Measurements from ENCODE around the gene C13orf42. TPM values are rescaled to one million over a fixed set of nuclear protein-coding genes. Genes with fewer than 3 reads are reported as not detected.
A peak's percentile ranks its signal among the peaks of the same experiment; 100 is the strongest.

The C13orf42 gene
- total RNA-seq, 1 donor from 2014 or later, result not detected

- intact Hi-C loops (cut with DNase I), result no loop called here
- DNase-seq (ENCODE audit: low spot score), result peak; percentile 91
- ATAC-seq, result peak; percentile 91
Observed at GRCh38 chr13:51070005-51070649, 40.9 kb downstream of the C13orf42 start.

DNA sequence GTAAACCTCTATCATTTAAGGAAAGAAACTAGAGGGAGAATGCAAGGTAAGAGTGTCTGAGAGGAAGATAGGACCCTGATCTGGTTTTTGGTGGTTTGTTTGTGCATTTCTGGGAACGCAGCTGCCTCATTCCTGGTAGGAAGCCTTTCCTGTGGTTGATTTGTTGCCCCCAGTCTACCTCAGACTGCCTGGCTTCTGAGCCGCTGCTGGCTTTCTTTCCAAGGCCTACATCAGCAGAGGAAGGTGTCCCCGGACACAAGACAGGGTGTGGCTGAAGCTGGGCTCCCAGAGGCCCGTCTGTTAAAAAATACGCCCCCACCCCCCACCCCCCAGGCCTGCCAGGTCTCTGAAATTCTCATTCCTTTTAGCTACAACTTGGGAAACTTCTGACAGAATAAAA lies 42.6 kb downstream of the C13orf42 start:
- intact Hi-C loops (cut with DNase I), result no loop called here
- ATAC-seq (no peak), DNase-seq (ENCODE audit: low spot score) (no peak)

DNA sequence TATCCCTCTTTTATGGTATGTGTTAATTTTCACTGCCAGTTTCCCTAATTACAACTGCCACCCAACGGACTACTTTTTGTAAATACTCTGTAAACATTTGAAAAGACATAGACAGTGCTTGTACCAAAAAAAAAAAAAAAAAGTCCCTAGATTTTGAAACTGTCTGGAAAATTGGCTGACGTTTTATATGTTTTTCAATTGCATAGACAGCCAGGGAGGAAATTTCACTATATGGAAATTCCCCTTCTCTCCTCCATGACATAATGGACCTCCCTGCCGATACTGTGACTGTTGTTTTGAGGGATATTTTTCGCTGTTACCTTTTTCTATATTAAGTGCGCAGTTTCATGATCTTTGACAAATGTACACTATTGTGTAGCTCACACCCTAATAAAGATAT lies 43.4 kb downstream of the C13orf42 start:
- DNase-seq (ENCODE audit: low spot score), result no peak
- ATAC-seq, result no peak
- intact Hi-C loops (cut with DNase I), result no loop called here

DNA sequence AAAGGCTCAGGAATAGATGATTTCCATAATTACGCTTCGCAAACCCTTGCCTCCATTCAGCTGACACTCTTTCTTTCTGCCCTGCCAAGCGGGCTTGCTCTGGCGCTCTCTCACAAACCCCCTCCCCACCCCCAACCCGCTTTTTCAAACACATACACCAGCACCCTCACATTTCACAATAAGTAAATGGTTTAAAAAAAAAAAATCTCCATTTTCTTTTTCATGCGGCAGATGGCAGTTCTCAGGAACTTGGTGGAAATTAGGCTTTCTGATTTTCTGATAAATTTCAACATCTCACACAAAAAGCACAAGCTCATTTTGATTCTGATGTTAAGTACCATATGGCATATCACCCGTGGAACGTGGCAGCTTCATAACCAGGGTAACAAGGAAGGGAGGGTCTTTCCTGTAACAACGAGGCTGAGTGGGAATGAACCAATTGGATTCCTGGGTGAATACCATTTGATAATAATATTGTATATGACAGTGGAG lies 43.8 kb downstream of the C13orf42 start:
- DNase-seq (ENCODE audit: low spot score) (no peak), ATAC-seq (no peak)
- intact Hi-C loops (cut with DNase I), result no loop called here

GRCh38 chr13:51066091-51066831 lies 44.8 kb downstream of the C13orf42 start:
- peak; percentile 66 for ATAC-seq
- intact Hi-C loops (cut with DNase I), result no loop called here
- DNase-seq (ENCODE audit: low spot score), result no peak

DNA sequence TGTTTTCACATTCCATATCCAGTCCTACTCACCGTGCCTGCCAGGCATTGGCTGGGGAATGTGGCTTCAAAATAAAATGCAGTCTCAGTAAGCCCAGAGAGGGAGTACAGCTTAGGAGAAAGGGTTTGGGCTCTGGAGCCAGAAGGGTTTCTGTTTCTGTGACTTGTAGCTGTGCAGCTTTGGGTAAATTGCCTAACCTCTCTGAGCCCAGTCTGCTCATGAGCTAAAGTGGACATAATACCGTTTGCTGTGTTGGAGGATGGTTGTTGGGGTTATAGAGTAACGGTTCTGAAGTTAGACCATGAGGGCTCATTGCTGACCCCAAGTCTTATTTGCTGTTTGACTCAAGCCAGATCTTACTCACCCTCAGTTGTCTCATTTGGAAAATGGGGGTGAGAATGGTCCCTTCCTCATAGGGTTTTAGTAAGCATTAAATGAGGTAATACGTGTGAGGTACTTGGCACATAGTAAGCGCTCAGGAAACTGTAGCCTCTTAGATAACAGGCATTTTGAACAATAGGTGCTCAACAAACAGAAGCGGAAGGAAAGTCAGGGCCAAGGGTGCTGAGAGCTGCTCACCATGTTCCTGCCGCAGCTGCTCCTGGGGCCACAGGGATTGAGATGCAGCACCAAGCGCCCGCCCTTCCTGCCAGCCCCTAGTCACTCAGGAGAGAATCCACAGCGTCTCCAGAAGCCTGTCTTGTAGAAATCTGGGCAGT lies 45.5 kb downstream of the C13orf42 start:
- DNase-seq (ENCODE audit: low spot score) (no peak), ATAC-seq (no peak)
- intact Hi-C loops (cut with DNase I), result no loop called here

- ATAC-seq (no peak), DNase-seq (ENCODE audit: low spot score) (no peak)
- intact Hi-C loops (cut with DNase I), result no loop called here
Observed at GRCh38 chr13:51064753-51065152, 46.3 kb downstream of the C13orf42 start.

DNA sequence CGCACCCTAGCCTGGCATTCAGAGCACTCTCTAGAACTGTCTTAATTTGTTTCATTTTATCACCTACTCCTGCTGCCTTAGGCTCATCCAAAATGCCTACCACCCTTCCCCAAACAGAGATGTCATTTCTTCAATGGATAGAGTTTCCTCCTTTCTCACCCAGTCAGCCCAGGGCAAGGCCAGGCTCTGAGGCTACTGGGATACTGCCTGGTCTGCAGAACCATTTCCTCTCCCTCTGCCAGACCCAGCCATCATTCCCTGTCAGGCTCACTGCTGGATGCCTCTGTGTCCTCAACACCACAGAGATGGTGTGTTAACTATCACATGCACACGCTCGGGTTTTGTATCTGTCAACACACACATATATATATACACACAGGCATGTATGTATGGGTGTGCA lies 47.2 kb downstream of the C13orf42 start:
- DNase-seq (ENCODE audit: low spot score), result no peak
- no peak for ATAC-seq
- intact Hi-C loops (cut with DNase I), result no loop called here

DNA sequence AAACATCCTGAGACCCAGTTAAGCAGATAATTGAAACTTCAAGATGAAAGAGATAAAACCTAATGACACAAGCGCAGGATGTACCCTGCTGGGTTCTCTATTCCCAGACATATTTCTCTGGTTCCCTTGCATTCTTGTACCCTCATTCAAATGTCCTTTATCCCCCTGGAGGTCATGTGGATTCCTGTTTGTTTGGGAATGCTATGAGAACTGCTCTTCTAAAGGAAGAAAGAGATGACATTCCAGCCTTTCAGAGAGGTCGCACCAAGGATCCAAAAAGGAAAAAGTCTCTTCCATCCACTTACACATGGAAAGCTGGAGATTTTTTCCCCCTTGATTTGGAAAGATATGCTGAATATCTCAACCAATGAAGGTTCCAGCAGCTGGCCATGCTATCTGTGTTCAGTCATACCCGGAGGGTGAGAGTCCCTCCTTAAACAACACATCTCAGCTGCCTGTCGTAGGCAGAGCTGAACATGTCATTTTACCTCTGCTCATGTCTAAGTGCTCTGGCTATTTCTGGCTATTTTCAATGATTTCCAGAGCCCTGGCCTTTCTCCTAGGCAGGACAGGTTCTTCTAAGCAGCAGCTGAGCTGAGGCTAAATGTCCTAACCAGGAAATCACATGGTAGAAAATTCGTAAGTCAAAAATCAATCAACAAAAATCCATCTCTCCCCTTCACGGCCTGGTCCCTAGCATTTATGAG lies 52.5 kb downstream of the C13orf42 start:
- DNase-seq (ENCODE audit: low spot score) (no peak), ATAC-seq (no peak)
- intact Hi-C loops (cut with DNase I), result no loop called here

- ATAC-seq (no peak), DNase-seq (ENCODE audit: low spot score) (no peak)
- intact Hi-C loops (cut with DNase I), result no loop called here
Observed at GRCh38 chr13:51057906-51058305, 53.2 kb downstream of the C13orf42 start.

DNA sequence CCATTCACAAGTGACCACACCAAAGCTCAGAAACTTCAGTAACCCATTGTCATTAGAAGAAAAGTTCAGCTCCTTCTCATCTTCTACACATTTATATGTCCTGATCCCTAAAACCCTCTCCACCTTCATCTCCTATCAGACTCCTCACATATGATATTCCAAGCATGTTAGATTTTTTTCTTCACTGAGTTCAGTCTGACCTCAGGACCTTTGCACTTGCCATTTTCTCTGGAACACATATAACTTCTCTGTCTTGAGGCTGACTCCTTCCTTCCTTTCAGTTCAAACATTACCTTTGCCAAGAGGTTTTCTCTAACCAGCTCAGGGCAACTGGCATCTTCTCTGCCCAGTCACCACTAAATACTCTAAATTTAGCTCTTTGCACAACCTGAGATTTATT lies 54.1 kb downstream of the C13orf42 start:
- intact Hi-C loops (cut with DNase I), result no loop called here
- no peak for DNase-seq (ENCODE audit: low spot score)
- no peak for ATAC-seq

DNA sequence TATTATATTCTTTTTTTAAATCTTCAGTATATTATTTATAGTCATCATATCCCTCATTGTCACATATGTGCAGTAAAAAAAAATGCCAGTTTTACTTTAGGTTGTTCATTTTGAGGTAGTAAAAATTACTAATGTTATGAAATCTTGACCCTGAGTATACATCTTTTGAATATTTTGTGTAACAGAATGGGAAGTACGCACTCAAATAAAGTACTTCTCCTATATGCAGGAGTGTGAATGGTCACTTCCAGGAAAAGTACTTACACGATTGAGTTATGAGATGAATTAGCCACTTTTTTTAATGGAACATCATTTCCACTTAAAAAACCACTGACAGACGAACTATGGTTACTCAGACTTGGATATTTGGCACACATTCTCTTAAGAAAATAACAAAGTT lies 58.5 kb downstream of the C13orf42 start:
- DNase-seq (ENCODE audit: low spot score), result no peak
- intact Hi-C loops (cut with DNase I), result no loop called here
- no peak for ATAC-seq

GRCh38 chr13:51050021-51050830 lies 60.8 kb downstream of the C13orf42 start:
- DNase-seq (ENCODE audit: low spot score) (no peak), ATAC-seq (no peak)
- intact Hi-C loops (cut with DNase I), result no loop called here

DNA sequence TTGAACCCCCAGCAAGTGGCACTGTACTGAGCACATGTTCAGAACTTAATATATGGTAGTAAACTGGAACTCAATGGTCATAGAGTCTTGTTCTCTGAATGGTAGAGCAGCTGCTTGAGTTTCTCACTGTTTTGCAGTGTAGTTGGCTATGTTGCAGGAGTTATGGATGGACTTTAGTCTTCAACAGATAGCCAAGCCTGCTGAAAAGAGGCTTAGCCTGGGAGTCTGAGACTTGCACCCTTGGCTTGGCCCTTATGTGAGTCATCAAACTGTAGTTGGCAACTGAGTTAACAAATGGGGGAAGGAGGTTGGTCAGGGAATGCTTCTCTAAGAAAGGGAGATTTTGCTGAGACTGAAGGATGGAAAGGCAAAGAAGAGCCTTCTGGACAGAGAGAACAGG lies 62.5 kb downstream of the C13orf42 start:
- intact Hi-C loops (cut with DNase I), result no loop called here
- DNase-seq (ENCODE audit: low spot score) (no peak), ATAC-seq (no peak)

DNA sequence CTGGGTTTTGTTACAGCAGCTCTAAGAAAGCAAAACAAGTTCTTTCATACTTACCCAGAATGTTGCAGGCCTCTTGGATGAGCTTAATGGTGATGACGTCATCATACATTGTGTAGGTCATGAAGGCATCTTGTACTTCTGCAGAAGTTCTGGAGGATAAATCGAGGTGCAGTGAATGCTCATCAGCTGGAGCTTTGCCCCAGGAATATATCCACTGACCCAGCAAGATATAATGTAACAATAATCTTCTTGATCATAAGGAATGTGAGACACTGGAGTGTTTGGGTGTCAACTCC lies 63.0 kb downstream of the C13orf42 start:
- ATAC-seq (no peak), DNase-seq (ENCODE audit: low spot score) (no peak)
- intact Hi-C loops (cut with DNase I), result no loop called here

GRCh38 chr13:51047434-51048165 lies 63.5 kb downstream of the C13orf42 start:
- DNase-seq (ENCODE audit: low spot score) (no peak), ATAC-seq (no peak)
- intact Hi-C loops (cut with DNase I), result no loop called here

- ATAC-seq (peak; percentile 20), DNase-seq (ENCODE audit: low spot score) (no peak)
- intact Hi-C loops (cut with DNase I), result no loop called here
Observed at GRCh38 chr13:51045451-51045850, 65.6 kb downstream of the C13orf42 start.

- ATAC-seq (no peak), DNase-seq (ENCODE audit: low spot score) (no peak)
- intact Hi-C loops (cut with DNase I), result no loop called here
Observed at GRCh38 chr13:51044023-51044665, 66.9 kb downstream of the C13orf42 start.

Measured in sciatic nerve (tissue), 2 donors.